ENCODE measurements around the gene SLC7A6. TPM values are rescaled to one million over a fixed set of nuclear protein-coding genes. Genes with fewer than 3 reads are reported as not detected.

The SLC7A6 gene
- total and polyA plus RNA-seq, 2 of the 13 experiments (the other 11 are each of a cell fraction or from before 2014, with no cell fraction given), result 35.8 to 70.8 TPM

DNA sequence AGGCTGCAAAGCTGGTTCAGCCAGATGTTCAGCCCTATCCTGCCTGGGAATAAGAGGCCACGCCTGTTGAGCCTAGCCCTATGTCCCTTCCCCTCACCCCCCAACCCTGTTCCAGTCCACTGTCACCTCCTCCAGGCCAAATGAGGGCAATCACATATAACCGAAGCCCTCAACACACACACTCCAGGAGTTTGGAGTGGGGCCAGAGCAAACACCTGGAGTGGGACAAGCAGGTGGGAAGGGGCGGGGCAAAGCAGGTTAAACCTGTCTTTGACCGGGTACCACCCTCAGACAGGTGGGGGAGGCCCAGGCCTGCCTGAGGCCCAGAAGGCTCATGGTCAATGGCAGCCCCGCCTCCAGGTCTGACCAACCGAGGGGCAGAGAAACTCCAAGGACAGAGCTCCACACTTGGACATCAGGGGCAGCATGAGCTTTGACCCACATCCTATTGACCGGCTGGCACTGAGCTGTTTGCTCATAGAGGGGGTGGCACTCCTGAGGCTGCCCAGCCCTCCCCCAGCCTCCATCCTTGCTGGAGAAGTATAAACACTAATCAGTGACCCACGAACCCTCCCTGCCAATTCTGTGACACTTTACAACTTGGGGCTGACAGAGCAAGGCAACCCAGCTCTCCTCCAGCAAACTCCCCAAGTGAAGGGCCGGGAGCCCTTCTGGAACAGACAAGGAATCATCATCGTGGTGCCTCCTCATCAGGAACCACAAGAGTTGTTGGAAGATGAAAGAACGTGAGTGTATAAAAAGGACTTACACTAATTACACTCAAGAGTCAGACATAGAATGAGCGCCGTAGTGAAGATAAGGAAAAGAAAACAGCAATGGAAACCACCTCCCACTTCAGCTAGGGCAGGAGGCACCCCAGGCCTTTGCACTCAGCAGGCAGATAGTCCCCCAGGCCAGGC lies 29.9 kb upstream of the SLC7A6 start (continued):
- TF ChIP-seq ZNF260 (CRISPR knock-in tag; IDR thresholded peaks at IDR 0.05; ENCODE audit: borderline replicate concordance, low read depth) (no peak), ZNF782 (CRISPR knock-in tag; IDR thresholded peaks at IDR 0.05; ENCODE audit: borderline replicate concordance) (peak; percentile 85; the same call in 1 of the 2 replicates), TSC22D2 (CRISPR knock-in tag; IDR thresholded peaks at IDR 0.05; ENCODE audit: borderline replicate concordance) (no peak), ZNF605 (CRISPR knock-in tag; IDR thresholded peaks at IDR 0.05) (peak; percentile 86), HMGA1 (CRISPR knock-in tag; conservative IDR thresholded peaks at IDR 0.05) (no peak), NCOA2 (CRISPR knock-in tag; IDR thresholded peaks at IDR 0.05) (peak; percentile 83), IKZF1 (IDR thresholded peaks at IDR 0.05) (no peak), JARID2 (CRISPR knock-in tag; IDR thresholded peaks at IDR 0.05; ENCODE audit: insufficient replicate concordance) (peak; percentile 39), RXRA (CRISPR knock-in tag; IDR thresholded peaks at IDR 0.05) (peak; percentile 98), HIVEP1 (CRISPR knock-in tag; IDR thresholded peaks at IDR 0.05) (no peak), ZNF431 (CRISPR knock-in tag; IDR thresholded peaks at IDR 0.05; ENCODE audit: borderline replicate concordance, low read depth) (no peak), STAT6 (CRISPR knock-in tag; IDR thresholded peaks at IDR 0.05; ENCODE audit: borderline replicate concordance) (0 out of 2 replicates have a peak, but pooled peaks have one; percentile 76), ZNF251 (CRISPR knock-in tag; IDR thresholded peaks at IDR 0.05) (no peak), HDAC1 (CRISPR knock-in tag; IDR thresholded peaks at IDR 0.05) (peak; percentile 85), RARG (CRISPR knock-in tag; IDR thresholded peaks at IDR 0.05; ENCODE audit: low read depth) (no peak), ZNF331 (CRISPR knock-in tag; IDR thresholded peaks at IDR 0.05) (peak; percentile 36; the same call in 1 of the 2 replicates), CEBPG (CRISPR knock-in tag; IDR thresholded peaks at IDR 0.05) (peak; percentile 21; the same call in 1 of the 2 replicates), ZKSCAN5 (CRISPR knock-in tag; IDR thresholded peaks at IDR 0.05) (no peak; the same call in 1 of the 2 replicates), NFIC (IDR thresholded peaks at IDR 0.05; ENCODE audit: low read length) (peak; percentile 63; the same call in 1 of the 2 replicates), KDM4B (CRISPR knock-in tag; IDR thresholded peaks at IDR 0.05) (peak; percentile 86; the same call in 1 of the 2 replicates), GATAD2A (CRISPR knock-in tag; IDR thresholded peaks at IDR 0.05) (peak; percentile 96), ZNF350 (CRISPR knock-in tag; IDR thresholded peaks at IDR 0.05; ENCODE audit: borderline replicate concordance, low read depth) (peak; percentile 69; the same call in 1 of the 2 replicates), MIXL1 (CRISPR knock-in tag; IDR thresholded peaks at IDR 0.05) (no peak), ZNF839 (CRISPR knock-in tag; IDR thresholded peaks at IDR 0.05; ENCODE audit: borderline replicate concordance) (no peak)
- TF ChIP-seq, protein P1, sequence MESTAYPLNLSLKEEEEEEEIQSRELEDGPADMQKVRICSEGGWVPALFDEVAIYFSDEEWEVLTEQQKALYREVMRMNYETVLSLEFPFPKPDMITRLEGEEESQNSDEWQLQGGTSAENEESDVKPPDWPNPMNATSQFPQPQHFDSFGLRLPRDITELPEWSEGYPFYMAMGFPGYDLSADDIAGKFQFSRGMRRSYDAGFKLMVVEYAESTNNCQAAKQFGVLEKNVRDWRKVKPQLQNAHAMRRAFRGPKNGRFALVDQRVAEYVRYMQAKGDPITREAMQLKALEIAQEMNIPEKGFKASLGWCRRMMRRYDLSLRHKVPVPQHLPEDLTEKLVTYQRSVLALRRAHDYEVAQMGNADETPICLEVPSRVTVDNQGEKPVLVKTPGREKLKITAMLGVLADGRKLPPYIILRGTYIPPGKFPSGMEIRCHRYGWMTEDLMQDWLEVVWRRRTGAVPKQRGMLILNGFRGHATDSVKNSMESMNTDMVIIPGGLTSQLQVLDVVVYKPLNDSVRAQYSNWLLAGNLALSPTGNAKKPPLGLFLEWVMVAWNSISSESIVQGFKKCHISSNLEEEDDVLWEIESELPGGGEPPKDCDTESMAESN (CRISPR knock-in tag; conservative IDR thresholded peaks at IDR 0.05), result peak; percentile 82
- TF ChIP-seq, protein P2, sequence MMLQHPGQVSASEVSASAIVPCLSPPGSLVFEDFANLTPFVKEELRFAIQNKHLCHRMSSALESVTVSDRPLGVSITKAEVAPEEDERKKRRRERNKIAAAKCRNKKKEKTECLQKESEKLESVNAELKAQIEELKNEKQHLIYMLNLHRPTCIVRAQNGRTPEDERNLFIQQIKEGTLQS (CRISPR knock-in tag; IDR thresholded peaks at IDR 0.05), result no peak
